ENCODE measurements around the gene VIPR1.

GRCh38 chr3:42520906-42521305 is 18.5 kb downstream of the VIPR1 start:
- TF ChIP-seq CTCF (IDR thresholded peaks at IDR 0.05; ENCODE audit: low read length) (no peak), EZH2 (IDR thresholded peaks at IDR 0.05; ENCODE audit: borderline replicate concordance, low read length) (no peak)
